Measurements from ENCODE around the gene FBXW8.

The FBXW8 gene

GRCh38 chr12:117080661-117081144 lies 170.0 kb downstream of the FBXW8 start:
- DNase-seq (ENCODE audit: low read depth): no peak

Measured in EH (cell line).